ENCODE data around the gene NEU2. TPM values are rescaled to one million over a fixed set of nuclear protein-coding genes. Genes with fewer than 3 reads are reported as not detected.
A peak's percentile ranks its signal among the peaks of the same experiment; 100 is the strongest.

Gene NEU2
- total and polyA plus RNA-seq, 2 of the 13 experiments (the other 11 are each of a cell fraction or from before 2014, with no cell fraction given): not detected

DNA sequence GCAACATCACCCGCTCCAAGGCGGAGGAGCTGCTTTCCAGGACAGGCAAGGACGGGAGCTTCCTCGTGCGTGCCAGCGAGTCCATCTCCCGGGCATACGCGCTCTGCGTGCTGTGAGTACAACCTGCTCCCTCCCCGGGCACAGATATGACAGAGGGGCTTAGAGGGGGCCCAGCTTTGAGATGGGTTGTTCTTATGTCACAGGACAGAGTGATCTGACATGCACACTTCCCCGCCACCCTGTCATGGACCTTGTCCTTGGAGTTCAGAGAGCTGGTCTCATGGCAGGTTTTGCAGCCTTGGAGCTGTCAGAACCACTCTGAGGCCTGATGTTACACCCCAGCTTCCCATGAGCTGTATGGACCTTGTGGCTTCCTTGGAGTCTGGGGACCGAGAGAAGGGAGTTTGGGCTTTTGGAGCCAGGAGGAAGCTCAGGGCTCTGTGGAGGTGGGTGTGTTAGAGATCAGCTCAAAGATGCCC lies 28.1 kb downstream of the NEU2 start (continued):
- TF ChIP-seq MLLT10 (CRISPR knock-in tag; IDR thresholded peaks at IDR 0.05) (no peak), TCF12 (IDR thresholded peaks at IDR 0.05) (no peak), TCF12 (CRISPR knock-in tag; IDR thresholded peaks at IDR 0.05) (no peak), SRSF1 (optimal IDR thresholded peaks at IDR 0.05; ENCODE audit: low read depth, low read length) (no peak), ZKSCAN8 (CRISPR knock-in tag; IDR thresholded peaks at IDR 0.05; ENCODE audit: borderline replicate concordance) (peak; percentile 7; the same call in 1 of the 2 replicates), TMF1 (CRISPR knock-in tag; IDR thresholded peaks at IDR 0.05; ENCODE audit: low read depth) (no peak; the same call in 1 of the 2 replicates), BRD4 (CRISPR knock-in tag; IDR thresholded peaks at IDR 0.05) (no peak; the same call in none of the 2 replicates), ZNF326 (CRISPR knock-in tag; IDR thresholded peaks at IDR 0.05; ENCODE audit: borderline replicate concordance) (no peak), REL (CRISPR knock-in tag; conservative IDR thresholded peaks at IDR 0.05) (no peak; the same call in 1 of the 2 replicates), EP300 (IDR thresholded peaks at IDR 0.05; ENCODE audit: low read depth in 2 of 2, low read length in 2 of 2) (no peak), EP300 (CRISPR knock-in tag; IDR thresholded peaks at IDR 0.05; ENCODE audit: borderline replicate concordance) (0 out of 2 replicates have a peak, but pooled peaks have one; percentile 13), ZNF33A (CRISPR knock-in tag; IDR thresholded peaks at IDR 0.05; ENCODE audit: borderline replicate concordance) (no peak)
- TF ChIP-seq, protein P1, sequence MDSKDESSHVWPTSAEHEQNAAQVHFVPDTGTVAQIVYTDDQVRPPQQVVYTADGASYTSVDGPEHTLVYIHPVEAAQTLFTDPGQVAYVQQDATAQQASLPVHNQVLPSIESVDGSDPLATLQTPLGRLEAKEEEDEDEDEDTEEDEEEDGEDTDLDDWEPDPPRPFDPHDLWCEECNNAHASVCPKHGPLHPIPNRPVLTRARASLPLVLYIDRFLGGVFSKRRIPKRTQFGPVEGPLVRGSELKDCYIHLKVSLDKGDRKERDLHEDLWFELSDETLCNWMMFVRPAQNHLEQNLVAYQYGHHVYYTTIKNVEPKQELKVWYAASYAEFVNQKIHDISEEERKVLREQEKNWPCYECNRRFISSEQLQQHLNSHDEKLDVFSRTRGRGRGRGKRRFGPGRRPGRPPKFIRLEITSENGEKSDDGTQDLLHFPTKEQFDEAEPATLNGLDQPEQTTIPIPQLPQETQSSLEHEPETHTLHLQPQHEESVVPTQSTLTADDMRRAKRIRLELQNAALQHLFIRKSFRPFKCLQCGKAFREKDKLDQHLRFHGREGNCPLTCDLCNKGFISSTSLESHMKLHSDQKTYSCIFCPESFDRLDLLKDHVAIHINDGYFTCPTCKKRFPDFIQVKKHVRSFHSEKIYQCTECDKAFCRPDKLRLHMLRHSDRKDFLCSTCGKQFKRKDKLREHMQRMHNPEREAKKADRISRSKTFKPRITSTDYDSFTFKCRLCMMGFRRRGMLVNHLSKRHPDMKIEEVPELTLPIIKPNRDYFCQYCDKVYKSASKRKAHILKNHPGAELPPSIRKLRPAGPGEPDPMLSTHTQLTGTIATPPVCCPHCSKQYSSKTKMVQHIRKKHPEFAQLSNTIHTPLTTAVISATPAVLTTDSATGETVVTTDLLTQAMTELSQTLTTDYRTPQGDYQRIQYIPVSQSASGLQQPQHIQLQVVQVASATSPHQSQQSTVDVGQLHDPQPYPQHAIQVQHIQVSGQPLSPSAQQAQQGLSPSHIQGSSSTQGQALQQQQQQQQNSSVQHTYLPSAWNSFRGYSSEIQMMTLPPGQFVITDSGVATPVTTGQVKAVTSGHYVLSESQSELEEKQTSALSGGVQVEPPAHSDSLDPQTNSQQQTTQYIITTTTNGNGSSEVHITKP (CRISPR knock-in tag; IDR thresholded peaks at IDR 0.05; ENCODE audit: low read depth): no peak; the same call in 1 of the 2 replicates
- TF ChIP-seq, protein P2, sequence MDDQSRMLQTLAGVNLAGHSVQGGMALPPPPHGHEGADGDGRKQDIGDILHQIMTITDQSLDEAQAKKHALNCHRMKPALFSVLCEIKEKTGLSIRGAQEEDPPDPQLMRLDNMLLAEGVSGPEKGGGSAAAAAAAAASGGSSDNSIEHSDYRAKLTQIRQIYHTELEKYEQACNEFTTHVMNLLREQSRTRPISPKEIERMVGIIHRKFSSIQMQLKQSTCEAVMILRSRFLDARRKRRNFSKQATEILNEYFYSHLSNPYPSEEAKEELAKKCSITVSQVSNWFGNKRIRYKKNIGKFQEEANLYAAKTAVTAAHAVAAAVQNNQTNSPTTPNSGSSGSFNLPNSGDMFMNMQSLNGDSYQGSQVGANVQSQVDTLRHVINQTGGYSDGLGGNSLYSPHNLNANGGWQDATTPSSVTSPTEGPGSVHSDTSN (CRISPR knock-in tag; IDR thresholded peaks at IDR 0.05; ENCODE audit: borderline replicate concordance): no peak
- TF ChIP-seq, protein P3, sequence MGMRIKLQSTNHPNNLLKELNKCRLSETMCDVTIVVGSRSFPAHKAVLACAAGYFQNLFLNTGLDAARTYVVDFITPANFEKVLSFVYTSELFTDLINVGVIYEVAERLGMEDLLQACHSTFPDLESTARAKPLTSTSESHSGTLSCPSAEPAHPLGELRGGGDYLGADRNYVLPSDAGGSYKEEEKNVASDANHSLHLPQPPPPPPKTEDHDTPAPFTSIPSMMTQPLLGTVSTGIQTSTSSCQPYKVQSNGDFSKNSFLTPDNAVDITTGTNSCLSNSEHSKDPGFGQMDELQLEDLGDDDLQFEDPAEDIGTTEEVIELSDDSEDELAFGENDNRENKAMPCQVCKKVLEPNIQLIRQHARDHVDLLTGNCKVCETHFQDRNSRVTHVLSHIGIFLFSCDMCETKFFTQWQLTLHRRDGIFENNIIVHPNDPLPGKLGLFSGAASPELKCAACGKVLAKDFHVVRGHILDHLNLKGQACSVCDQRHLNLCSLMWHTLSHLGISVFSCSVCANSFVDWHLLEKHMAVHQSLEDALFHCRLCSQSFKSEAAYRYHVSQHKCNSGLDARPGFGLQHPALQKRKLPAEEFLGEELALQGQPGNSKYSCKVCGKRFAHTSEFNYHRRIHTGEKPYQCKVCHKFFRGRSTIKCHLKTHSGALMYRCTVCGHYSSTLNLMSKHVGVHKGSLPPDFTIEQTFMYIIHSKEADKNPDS (CRISPR knock-in tag; IDR thresholded peaks at IDR 0.05): no peak
- TF ChIP-seq, protein P4, sequence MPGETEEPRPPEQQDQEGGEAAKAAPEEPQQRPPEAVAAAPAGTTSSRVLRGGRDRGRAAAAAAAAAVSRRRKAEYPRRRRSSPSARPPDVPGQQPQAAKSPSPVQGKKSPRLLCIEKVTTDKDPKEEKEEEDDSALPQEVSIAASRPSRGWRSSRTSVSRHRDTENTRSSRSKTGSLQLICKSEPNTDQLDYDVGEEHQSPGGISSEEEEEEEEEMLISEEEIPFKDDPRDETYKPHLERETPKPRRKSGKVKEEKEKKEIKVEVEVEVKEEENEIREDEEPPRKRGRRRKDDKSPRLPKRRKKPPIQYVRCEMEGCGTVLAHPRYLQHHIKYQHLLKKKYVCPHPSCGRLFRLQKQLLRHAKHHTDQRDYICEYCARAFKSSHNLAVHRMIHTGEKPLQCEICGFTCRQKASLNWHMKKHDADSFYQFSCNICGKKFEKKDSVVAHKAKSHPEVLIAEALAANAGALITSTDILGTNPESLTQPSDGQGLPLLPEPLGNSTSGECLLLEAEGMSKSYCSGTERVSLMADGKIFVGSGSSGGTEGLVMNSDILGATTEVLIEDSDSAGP (CRISPR knock-in tag; IDR thresholded peaks at IDR 0.05; ENCODE audit: borderline replicate concordance): 0 out of 2 replicates have a peak, but pooled peaks have one; percentile 3
- TF ChIP-seq, protein P5, sequence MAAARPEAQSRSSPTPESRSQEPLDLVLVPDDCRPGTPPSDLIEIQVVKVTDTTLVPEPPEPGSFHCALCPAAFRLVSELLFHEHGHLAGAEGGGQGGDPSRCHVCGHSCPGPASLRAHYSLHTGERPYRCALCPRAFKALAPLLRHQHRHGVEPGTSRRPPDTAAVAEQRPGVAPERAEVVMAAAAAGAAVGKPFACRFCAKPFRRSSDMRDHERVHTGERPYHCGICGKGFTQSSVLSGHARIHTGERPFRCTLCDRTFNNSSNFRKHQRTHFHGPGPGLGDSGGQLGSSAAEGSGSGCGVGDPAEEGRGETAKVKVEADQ (CRISPR knock-in tag; IDR thresholded peaks at IDR 0.05; ENCODE audit: borderline replicate concordance): no peak
- TF ChIP-seq, protein P6, sequence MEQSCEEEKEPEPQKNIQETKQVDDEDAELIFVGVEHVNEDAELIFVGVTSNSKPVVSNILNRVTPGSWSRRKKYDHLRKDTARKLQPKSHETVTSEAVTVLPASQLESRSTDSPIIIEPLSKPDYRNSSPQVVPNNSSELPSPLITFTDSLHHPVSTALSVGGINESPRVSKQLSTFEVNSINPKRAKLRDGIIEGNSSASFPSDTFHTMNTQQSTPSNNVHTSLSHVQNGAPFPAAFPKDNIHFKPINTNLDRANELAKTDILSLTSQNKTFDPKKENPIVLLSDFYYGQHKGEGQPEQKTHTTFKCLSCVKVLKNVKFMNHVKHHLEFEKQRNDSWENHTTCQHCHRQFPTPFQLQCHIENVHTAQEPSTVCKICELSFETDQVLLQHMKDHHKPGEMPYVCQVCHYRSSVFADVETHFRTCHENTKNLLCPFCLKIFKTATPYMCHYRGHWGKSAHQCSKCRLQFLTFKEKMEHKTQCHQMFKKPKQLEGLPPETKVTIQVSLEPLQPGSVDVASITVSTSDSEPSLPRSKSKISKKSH (CRISPR knock-in tag; IDR thresholded peaks at IDR 0.05; ENCODE audit: borderline replicate concordance): no peak; the same call in 1 of the 2 replicates

Measured in HepG2 (cell line).